SK-N-SH (cell line): ENCODE data around the gene STMN1. TPM values are rescaled to one million over a fixed set of nuclear protein-coding genes. Genes with fewer than 3 reads are reported as not detected.
"Not testable (repeated sequence)": the region's sequence is repeated elsewhere in the genome, so short reads cannot be mapped to it uniquely, and the experiment has no call there.

Source experiments
- CTCF ChIA-PET: fragments of 300-600, 350-600 bp; formaldehyde crosslinking; extraction: SDS; loops from one replicate; lab custom pipeline; 2021; lab: Yijun Ruan, JAX
- POLR2A ChIA-PET: fragments of 350-600 bp; sonication (Branson Sonifier 250); formaldehyde crosslinking; extraction: SDS; loops from one replicate; lab custom pipeline; 2020; ENCODE audit warnings: antibody characterized with exemption, inconsistent platforms; lab: Yijun Ruan, JAX
- DNase-seq: peaks from one replicate; pipeline ENCODE4 v3.0.0; 2012
- H2AFZ ChIP-seq: fragments of 200-600 bp; sonication (generic); 2 replicates; pipeline ENCODE4 v1.8.1; 2016; ENCODE audit warnings: antibody characterized with exemption, mild to moderate bottlenecking, low read depth
- H3F3A ChIP-seq: fragments of 200-600 bp; sonication (generic); replicated peaks from 2 replicates; pipeline ENCODE3; 2016; ENCODE audit warnings: antibody characterized with exemption, mild to moderate bottlenecking; ENCODE audit not compliant: insufficient read depth
- H3K27ac ChIP-seq, 2 experiments: fragments of 200-500 bp in 1 of 2; fragments of 200-600 bp in 1 of 2; sonication (Bioruptor generic) in 1 of 2; sonication (generic), shearing (Covaris generic) in 1 of 2; 2 replicates each; pipeline versions ENCODE4 v1.5.1 to v1.6.1; 2014 to 2016; ENCODE audit warnings: low read depth in 2 of 2, inconsistent platforms in 1 of 2, low read length in 1 of 2, mild to moderate bottlenecking in 1 of 2, mixed read lengths in 1 of 2
- H3K27me3 ChIP-seq: fragments of 200-600 bp; sonication (generic), shearing (Covaris generic); 2 replicates; pipeline ENCODE4 v1.6.1; 2016; ENCODE audit warnings: mixed run types; ENCODE audit not compliant: insufficient read depth
- H3K36me3 ChIP-seq, 2 experiments: fragments of 200-500 bp in 1 of 2; fragments of 200-600 bp in 1 of 2; sonication (Bioruptor generic) in 1 of 2; sonication (generic) in 1 of 2; replicated peaks in 1 of 2; 2 replicates each; pipeline versions ENCODE3 to v1.5.1; 2014 to 2016; ENCODE audit warnings: low read length in 1 of 2, mild to moderate bottlenecking in 1 of 2; ENCODE audit not compliant: insufficient read depth in 2 of 2, control insufficient read depth in 1 of 2
- H3K4me1 ChIP-seq, 2 experiments: fragments of 200-500 bp in 1 of 2; fragments of 200-600 bp in 1 of 2; sonication (Bioruptor generic) in 1 of 2; sonication (generic), shearing (Covaris generic) in 1 of 2; 2 replicates each; pipeline versions ENCODE4 v1.5.1 to v1.6.1; 2014 to 2016; ENCODE audit warnings: low read depth in 1 of 2, low read length in 1 of 2, mixed run types in 1 of 2; ENCODE audit not compliant: insufficient read depth in 2 of 2, control insufficient read depth in 1 of 2
- H3K4me2 ChIP-seq: fragments of 200-600 bp; sonication (generic), shearing (Covaris generic); 2 replicates; pipeline ENCODE4 v1.6.1; 2017; ENCODE audit warnings: mixed run types
- H3K4me3 ChIP-seq, 2 experiments: fragments of 200-500 bp in 1 of 2; fragments of 200-600 bp in 1 of 2; sonication (Bioruptor generic) in 1 of 2; sonication (generic), shearing (Covaris generic) in 1 of 2; 2 replicates each; pipeline versions ENCODE4 v1.5.1 to v1.8.1; 2014 to 2016; ENCODE audit warnings: low read depth in 2 of 2, inconsistent platforms in 1 of 2, low read length in 1 of 2, mild to moderate bottlenecking in 1 of 2, mixed read lengths in 1 of 2, moderate library complexity in 1 of 2
- H3K79me2 ChIP-seq: fragments of 200-600 bp; sonication (generic); 2 replicates; pipeline ENCODE4 v1.8.1; 2017; ENCODE audit warnings: mild to moderate bottlenecking; ENCODE audit not compliant: insufficient read depth
- H3K9ac ChIP-seq: fragments of 200-600 bp; sonication (generic); 2 replicates; pipeline ENCODE4 v1.6.1; 2017; ENCODE audit warnings: mixed run types
- H3K9me2 ChIP-seq: fragments of 200-600 bp; sonication (generic); 2 replicates; pipeline ENCODE4 v1.6.1; 2017; ENCODE audit warnings: mixed run types
- H3K9me3 ChIP-seq: fragments of 200-600 bp; sonication (generic); 2 replicates; pipeline ENCODE4 v1.6.1; 2017; ENCODE audit warnings: mixed run types, mild to moderate bottlenecking, moderate library complexity
- H4K20me1 ChIP-seq: fragments of 200-600 bp; sonication (generic); 2 replicates; pipeline ENCODE4 v1.6.1; 2017; ENCODE audit warnings: mild to moderate bottlenecking, mixed run types; ENCODE audit not compliant: insufficient read depth
- EZH2phosphoT487 ChIP-seq: fragments of 200-600 bp; sonication (generic); IDR thresholded peaks from 2 replicates; pipeline ENCODE4 v1.6.1; 2017; ENCODE audit warnings: low read depth, mixed run types, mild to moderate bottlenecking, antibody characterized with exemption, moderate library complexity, borderline replicate concordance
- FOXM1 ChIP-seq: IDR thresholded peaks from 2 replicates; pipeline ENCODE4 v1.4.0; 2012; ENCODE audit warnings: low read depth, mild to moderate bottlenecking
- JUND ChIP-seq: IDR thresholded peaks from 2 replicates; pipeline ENCODE4 v1.4.0; 2012
- RAD21 ChIP-seq: IDR thresholded peaks from 2 replicates; pipeline ENCODE4 v1.6.1; 2012; ENCODE audit warnings: mild to moderate bottlenecking, low read length
- SMC3 ChIP-seq: IDR thresholded peaks from 2 replicates; pipeline ENCODE4 v1.6.1; 2012; ENCODE audit warnings: low read depth, low read length, improper control_type of control experiment
- TCF12 ChIP-seq: IDR thresholded peaks from 2 replicates; pipeline ENCODE4 v1.4.0; 2012
- YY1 ChIP-seq: IDR thresholded peaks from 2 replicates; pipeline ENCODE4 v1.4.0; 2012; ENCODE audit warnings: low read depth, mild to moderate bottlenecking
- WGBS: methylation state at CpG from one replicate; pipeline ENCODE4 v1.1.6; 2017; ENCODE audit warnings: low lambda C conversion rate; 5-methylcytosine and 5-hydroxymethylcytosine counted together
- polyA plus RNA-seq, 3 experiments: library from polyadenylated mRNA; depleted of rRNA; stranded (reverse); fragments of >200 nt; gene quantifications; 2 replicates each; pipeline ENCODE4 v1.2.3, GENCODE V29; 2012
- TF ChIP-seq, protein P1 (sequence below): fragments of 150-350 bp; IDR thresholded peaks from 2 replicates; pipeline ENCODE4 v1.6.1; 2017; ENCODE audit warnings: antibody characterized with exemption, low read length, low read depth, borderline replicate concordance
- TF ChIP-seq, protein P2 (sequence below): IDR thresholded peaks from 2 replicates; pipeline ENCODE4 v1.6.1; 2012; ENCODE audit warnings: mild to moderate bottlenecking, low read depth, low read length, moderate library complexity
- TF ChIP-seq, protein P3 (sequence below): IDR thresholded peaks from 2 replicates; pipeline ENCODE4 v1.4.0; 2012; ENCODE audit warnings: low read depth, borderline replicate concordance
- TF ChIP-seq, protein P4 (sequence below): fragments of 200-600 bp; sonication (generic); IDR thresholded peaks from 2 replicates; pipeline ENCODE4 v1.6.1; 2017; ENCODE audit warnings: antibody characterized with exemption, mild to moderate bottlenecking, moderate library complexity

The STMN1 gene
- polyA plus RNA-seq, 1 of the 3 experiments (the other 2 are of a cell fraction): 143 TPM

DNA sequence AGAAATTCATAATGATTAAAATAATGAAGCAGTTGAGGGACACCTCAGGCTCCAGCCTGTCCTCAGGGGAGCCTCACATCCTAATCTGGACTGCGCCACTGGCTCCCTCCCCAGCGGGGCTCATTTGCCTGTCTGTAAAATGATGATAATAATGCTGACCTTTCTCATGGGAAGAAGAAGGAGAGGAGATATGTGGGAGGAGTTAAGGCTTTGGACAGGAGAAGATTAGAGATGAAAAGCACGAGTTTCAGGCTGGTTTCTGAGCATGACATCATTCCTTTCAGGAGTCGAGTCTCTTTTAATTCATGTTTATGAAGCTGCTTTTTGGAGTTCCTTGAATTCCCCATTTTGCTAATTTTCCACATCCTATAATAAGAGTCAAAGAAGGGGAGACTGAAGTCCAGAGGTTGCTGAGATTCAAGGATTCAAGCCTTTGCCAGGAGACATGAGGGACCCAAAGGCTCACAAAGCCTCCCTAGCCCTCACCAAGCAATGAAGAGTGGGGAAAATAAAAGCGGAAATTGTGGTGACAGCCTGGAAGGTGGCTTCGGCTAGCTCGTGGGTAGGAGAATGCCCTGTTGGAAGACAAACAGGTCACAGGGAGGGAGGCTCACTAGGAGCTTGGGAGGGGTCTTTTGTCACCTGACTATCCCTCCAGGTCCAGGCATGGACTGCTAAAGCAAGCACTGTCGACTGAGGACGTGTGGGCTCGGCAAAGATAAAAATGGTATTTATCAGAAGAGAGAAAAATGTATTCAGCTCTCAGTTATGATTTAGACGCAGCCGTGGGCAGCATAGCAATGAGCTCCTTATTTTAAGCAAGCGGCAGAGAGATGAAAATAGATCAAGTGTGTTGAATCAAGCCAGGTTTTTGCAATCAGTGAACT, 27.5 kb upstream of the STMN1 start:
- no peaks in the 10 kb centered on the region for H3F3A ChIP-seq
- no peaks in the 10 kb centered on the region for H3K9me3 ChIP-seq
- 83% methylated on average over 13 of the region's 13 CpGs for WGBS
- ChIA-PET CTCF (interaction anchor here (0.6 to 1.9 kb wide), 5 partner anchors 11 to 78 kb away, joined by 3 to 5 read pairs (median 3); partner anchors contain the start of gene PAFAH2), POLR2A (interaction anchor here (1.4 kb wide), 1 partner anchor 19 kb away, joined by 3 read pairs; no protein-coding TSS in a partner anchor)
- H4K20me1 ChIP-seq: no peaks in the 10 kb centered on the region
- H3K4me2 ChIP-seq: no peak overlapping the region
- no peak overlapping the region for H3K9ac ChIP-seq
- H3K27me3 ChIP-seq: no peaks in the 10 kb centered on the region
- no peak for DNase-seq
- H3K36me3 ChIP-seq: no peaks in the 10 kb centered on the region
- H3K4me1 ChIP-seq: peaks cover 0 to 3% of the 10 kb centered on the region in 2 experiments; a peak in 1 of 4 replicates
- H3K79me2 ChIP-seq: no peaks in the 10 kb centered on the region
- no peak overlapping the region for H3K27ac ChIP-seq
- TF ChIP-seq SMC3 (no peak), JUND (no peak), RAD21 (no peak), FOXM1 (no peak), TCF12 (no peak), EZH2phosphoT487 (no peak), YY1 (no peak)
- TF ChIP-seq, protein P1, sequence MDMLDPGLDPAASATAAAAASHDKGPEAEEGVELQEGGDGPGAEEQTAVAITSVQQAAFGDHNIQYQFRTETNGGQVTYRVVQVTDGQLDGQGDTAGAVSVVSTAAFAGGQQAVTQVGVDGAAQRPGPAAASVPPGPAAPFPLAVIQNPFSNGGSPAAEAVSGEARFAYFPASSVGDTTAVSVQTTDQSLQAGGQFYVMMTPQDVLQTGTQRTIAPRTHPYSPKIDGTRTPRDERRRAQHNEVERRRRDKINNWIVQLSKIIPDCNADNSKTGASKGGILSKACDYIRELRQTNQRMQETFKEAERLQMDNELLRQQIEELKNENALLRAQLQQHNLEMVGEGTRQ: no peak
- TF ChIP-seq, protein P2, sequence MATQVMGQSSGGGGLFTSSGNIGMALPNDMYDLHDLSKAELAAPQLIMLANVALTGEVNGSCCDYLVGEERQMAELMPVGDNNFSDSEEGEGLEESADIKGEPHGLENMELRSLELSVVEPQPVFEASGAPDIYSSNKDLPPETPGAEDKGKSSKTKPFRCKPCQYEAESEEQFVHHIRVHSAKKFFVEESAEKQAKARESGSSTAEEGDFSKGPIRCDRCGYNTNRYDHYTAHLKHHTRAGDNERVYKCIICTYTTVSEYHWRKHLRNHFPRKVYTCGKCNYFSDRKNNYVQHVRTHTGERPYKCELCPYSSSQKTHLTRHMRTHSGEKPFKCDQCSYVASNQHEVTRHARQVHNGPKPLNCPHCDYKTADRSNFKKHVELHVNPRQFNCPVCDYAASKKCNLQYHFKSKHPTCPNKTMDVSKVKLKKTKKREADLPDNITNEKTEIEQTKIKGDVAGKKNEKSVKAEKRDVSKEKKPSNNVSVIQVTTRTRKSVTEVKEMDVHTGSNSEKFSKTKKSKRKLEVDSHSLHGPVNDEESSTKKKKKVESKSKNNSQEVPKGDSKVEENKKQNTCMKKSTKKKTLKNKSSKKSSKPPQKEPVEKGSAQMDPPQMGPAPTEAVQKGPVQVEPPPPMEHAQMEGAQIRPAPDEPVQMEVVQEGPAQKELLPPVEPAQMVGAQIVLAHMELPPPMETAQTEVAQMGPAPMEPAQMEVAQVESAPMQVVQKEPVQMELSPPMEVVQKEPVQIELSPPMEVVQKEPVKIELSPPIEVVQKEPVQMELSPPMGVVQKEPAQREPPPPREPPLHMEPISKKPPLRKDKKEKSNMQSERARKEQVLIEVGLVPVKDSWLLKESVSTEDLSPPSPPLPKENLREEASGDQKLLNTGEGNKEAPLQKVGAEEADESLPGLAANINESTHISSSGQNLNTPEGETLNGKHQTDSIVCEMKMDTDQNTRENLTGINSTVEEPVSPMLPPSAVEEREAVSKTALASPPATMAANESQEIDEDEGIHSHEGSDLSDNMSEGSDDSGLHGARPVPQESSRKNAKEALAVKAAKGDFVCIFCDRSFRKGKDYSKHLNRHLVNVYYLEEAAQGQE: no peak
- TF ChIP-seq, protein P3, sequence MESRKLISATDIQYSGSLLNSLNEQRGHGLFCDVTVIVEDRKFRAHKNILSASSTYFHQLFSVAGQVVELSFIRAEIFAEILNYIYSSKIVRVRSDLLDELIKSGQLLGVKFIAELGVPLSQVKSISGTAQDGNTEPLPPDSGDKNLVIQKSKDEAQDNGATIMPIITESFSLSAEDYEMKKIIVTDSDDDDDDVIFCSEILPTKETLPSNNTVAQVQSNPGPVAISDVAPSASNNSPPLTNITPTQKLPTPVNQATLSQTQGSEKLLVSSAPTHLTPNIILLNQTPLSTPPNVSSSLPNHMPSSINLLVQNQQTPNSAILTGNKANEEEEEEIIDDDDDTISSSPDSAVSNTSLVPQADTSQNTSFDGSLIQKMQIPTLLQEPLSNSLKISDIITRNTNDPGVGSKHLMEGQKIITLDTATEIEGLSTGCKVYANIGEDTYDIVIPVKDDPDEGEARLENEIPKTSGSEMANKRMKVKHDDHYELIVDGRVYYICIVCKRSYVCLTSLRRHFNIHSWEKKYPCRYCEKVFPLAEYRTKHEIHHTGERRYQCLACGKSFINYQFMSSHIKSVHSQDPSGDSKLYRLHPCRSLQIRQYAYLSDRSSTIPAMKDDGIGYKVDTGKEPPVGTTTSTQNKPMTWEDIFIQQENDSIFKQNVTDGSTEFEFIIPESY: no peak
- TF ChIP-seq, protein P4, sequence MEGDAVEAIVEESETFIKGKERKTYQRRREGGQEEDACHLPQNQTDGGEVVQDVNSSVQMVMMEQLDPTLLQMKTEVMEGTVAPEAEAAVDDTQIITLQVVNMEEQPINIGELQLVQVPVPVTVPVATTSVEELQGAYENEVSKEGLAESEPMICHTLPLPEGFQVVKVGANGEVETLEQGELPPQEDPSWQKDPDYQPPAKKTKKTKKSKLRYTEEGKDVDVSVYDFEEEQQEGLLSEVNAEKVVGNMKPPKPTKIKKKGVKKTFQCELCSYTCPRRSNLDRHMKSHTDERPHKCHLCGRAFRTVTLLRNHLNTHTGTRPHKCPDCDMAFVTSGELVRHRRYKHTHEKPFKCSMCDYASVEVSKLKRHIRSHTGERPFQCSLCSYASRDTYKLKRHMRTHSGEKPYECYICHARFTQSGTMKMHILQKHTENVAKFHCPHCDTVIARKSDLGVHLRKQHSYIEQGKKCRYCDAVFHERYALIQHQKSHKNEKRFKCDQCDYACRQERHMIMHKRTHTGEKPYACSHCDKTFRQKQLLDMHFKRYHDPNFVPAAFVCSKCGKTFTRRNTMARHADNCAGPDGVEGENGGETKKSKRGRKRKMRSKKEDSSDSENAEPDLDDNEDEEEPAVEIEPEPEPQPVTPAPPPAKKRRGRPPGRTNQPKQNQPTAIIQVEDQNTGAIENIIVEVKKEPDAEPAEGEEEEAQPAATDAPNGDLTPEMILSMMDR: no peak
- no peak overlapping the region for H3K4me3 ChIP-seq
- no peak overlapping the region for H2AFZ ChIP-seq
- no peaks in the 10 kb centered on the region for H3K9me2 ChIP-seq

DNA sequence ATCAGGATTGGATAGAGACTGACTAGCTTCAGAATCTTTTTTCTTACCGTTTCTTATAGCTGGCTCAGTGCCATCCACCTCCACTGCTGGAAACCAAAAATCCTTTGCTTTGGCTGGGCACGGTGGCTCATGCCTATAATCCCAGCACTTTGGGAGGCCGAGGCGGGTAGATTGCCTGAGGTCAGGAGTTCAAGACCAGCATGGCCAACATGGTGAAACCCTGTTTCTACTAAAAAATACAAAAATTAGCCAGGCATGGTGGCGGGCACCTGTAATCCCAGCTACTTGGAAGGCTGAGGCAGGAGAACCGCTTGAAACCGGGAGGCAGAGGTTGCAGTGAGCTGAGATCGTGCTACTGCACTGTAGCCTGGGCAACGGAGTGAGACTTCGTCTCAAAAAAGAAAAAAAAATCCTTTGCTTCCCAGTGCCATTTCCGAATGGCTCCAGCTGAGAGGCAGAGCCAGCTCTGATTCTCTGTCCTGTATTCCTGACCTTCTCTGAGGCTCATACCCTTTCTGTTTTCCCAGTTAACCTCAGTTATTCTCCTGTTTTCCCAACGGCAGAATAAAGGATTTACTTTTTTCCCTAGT, 26.7 kb upstream of the STMN1 start:
- H3K36me3 ChIP-seq, H4K20me1 ChIP-seq, H3K9ac ChIP-seq, H3K79me2 ChIP-seq, H3K4me3 ChIP-seq, H3K9me2 ChIP-seq, H3K27me3 ChIP-seq, H3K9me3 ChIP-seq, H3K27ac ChIP-seq, DNase-seq, H3F3A ChIP-seq, H3K4me2 ChIP-seq, H2AFZ ChIP-seq: not testable (repeated sequence)
- CTCF ChIA-PET: interaction anchor here (1.1 kb wide), 1 partner anchor 65 kb away, joined by 3 read pairs; the partner anchor contains the start of gene PAFAH2
- WGBS: 76% methylated on average over 12 of the region's 12 CpGs
- peaks cover 0 to 11% of the 10 kb centered on the region in 2 experiments; a peak in 1 of 4 replicates for H3K4me1 ChIP-seq
- POLR2A ChIA-PET: interaction anchor here (1.4 kb wide), 1 partner anchor 20 kb away, joined by 3 read pairs; no protein-coding TSS in a partner anchor
